GM21786 (cell line): ENCODE results near the gene KPNA5.
"Not testable (repeated sequence)": the region's sequence is repeated elsewhere in the genome, so short reads cannot be mapped to it uniquely, and the experiment has no call there.

ENCODE experiments used
- ATAC-seq: cut with Tn5 transposase; IDR thresholded peaks from one replicate; pipeline ENCODE4 v1.9.1; 2021; ENCODE audit not compliant: unreplicated experiment

The KPNA5 gene

DNA sequence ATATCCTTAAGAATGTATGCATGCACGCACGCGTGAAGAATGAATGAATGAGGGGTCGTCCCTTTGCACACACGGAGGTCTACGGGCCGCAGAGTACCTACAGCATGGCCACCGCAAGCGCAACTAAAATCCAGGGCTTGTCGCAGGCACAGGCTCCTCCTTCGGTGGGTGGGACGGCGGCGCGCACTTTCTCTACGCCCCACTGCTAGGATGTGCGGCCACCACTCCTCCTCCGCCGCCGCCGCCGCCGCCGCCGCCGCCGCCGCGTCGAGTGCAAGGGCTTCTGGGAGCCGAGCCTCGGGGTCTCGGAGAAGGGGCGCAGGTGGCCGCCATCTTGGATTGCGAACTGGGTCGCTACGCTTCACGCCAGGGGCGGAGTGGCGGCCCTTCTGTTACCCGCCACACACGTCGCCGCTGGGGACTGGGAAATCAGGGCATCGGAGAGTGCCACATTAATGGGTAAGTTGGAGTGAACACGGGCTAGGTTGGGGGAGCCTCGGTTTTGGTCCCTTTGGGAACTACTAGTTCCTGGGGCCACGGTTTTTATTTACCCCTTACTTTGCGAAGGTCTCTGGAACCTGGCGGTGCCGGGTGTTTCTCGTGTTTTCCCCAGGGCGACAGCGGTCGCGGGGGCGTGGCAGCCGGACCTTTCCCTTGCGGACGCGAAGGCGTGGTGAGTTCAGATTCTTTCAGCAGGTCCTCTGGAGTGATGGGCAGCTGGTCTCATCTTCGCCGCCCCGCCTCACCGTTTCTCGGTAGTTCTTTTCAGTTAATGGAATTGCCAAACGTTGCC lies at the start of gene KPNA5:
Gene KPNA5, plus strand, starts transcription at position 332 of the 793 bp plus-strand sequence. Its CDS starts 124 bp downstream, at position 456.
- peak; percentile 95 for ATAC-seq

DNA sequence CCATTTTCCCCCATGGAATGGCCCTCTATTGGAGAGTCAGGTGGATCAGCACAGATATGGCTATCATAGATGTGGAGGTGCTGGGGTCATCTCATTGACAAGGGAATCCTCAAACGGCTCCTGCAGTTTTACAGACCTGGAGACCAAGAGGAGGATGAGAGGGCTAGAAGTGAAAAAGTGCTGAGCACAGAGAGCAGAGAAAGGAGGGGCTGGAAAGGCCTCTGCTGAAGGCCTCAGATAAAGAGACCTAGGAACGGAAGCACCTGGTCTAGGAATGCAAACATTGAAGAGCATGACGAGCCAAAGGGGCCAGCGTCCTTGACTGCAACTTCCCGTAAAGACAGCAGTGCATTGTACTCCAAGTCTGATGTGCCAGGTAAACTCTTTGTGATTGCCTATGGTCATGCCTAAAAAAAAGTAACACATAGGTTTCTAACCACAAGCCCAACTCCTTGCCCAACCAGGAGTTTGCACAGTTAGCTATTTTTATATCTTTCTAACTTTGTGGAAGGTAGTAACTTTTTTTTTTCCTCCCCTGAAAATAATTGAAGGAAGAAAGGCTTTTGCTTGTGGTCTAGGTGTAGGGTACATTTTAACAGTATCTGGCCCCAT lies 49.5 kb upstream of the KPNA5 start:
- no peak for ATAC-seq

DNA sequence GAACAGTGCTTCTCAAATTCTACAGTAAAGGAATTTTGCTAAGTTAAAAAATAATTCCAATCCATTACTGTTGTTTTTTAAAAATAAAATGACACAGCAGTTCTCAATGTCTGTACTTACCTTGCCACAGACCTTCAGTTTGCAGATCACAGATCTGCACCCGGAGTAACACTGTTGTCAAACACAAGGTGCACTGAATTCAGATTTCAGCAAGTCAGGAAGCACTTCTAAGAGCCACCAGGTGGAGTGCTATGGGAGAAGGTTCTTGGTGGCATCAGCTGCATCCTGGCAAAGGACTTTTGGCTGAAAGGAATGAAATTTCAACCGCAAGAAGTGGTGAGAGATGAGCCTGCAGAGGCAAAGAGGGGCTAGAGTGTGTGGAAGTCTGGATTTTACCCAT lies 47.3 kb upstream of the KPNA5 start:
- no peak for ATAC-seq

DNA sequence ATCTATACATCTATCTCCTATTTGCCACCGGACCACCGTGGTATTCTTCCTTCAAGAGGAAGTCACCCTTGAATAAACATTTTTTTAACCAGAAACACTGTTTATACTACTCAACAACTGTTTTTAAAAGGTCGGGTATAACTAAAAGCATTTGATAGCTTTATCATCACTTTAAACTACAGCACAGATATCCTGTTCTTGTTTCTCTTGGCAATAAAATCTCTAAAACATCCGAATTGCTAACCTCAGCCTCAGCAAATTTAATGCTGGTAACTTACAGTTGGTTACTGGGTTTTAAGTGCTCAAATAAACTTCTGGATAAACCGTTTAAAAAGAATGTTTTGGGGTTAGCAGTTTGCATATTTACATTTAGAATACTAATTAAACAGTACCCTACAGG lies 32.9 kb upstream of the KPNA5 start:
- no peak for ATAC-seq

DNA sequence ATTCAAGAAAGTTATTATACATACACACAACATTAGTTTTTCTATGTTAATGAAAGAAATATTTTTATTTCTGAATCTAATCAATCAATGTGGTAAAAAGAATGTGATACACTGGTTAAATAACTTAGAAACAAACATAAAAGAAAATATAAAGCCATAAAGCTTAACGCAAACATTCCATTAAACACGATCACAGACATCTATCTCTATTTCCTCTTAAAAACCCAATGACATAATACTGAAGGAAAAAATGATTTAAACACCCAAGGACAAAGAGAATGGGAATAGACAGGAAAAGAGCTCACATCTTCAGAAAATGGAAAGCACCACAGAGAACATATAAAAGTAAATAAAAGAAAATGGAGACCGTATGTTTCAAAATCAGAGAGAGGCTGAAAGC lies 31.9 kb upstream of the KPNA5 start:
- no peak for ATAC-seq

DNA sequence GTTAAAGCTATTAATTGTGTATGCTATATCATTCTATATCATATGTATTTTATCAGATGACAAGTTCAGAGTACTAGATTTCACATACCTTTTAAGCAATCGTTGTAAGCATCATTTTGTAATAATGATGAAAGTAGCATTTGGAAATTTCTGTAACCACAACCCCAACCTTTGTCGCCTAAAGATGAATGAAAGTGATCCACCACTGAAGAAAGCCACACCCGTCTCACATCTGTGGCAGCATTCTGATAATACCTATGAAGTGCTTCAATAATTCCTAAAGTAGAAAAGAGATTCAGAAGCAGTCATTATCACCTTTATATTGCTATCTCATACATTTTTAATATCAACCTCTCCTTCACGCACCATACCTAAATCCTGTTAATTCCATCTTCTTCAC lies 29.1 kb upstream of the KPNA5 start:
- ATAC-seq = no peak

DNA sequence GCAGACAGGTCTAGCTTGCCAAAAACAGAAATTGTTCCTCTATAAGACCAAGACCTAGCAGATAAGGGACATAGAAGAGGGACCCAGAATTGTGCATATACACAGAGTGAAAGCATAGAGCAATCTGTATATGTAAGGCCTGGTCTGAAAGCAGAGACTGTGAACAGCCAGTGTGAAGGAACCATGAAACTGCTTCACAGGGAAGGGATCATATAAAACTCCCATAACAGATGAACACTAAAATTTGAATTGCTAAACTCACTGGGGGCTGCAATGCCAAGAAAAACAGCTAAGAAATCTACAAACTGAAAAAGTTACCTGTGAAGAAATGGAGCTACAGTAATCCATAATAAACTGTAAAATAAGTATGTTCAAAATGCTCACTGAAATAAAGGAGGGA lies 19.4 kb upstream of the KPNA5 start:
- no peak for ATAC-seq

DNA sequence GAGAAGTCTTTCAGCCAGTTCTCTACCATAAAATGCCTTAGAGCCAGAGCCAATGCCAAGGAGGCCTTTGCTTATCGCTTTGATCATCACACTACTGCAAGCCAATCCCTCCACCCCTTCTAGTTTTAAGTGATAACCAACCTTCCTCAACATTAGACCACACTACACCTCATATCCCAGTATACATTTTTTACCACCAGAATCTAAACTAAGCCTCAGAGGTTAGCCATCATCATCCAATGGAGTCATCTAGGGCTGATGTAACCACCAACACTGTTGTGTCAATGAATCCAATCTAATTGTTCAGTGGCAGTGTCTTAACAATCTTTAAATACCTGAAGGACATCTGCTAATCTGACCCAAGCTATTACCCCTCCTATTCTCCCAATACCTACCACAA lies 18.8 kb upstream of the KPNA5 start:
- ATAC-seq = no peak

DNA sequence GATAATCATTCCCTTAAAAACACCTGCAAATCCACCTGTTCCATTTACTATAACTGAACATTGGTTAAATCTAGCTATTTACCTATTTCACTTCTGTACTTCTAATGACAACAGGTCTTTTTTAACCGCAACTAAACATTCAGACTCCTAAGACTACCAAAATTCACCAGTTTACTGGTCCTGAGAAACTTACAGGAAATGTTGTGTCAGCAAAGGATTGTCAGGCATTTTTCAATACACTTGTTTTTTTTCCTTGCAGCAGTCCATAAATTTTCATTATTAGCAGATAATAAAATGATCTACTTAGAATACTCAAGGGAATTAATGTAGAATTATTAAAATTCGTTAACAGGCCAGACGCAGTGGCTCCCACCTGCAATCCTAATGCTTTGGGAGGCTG lies 17.7 kb upstream of the KPNA5 start:
- no peak for ATAC-seq

DNA sequence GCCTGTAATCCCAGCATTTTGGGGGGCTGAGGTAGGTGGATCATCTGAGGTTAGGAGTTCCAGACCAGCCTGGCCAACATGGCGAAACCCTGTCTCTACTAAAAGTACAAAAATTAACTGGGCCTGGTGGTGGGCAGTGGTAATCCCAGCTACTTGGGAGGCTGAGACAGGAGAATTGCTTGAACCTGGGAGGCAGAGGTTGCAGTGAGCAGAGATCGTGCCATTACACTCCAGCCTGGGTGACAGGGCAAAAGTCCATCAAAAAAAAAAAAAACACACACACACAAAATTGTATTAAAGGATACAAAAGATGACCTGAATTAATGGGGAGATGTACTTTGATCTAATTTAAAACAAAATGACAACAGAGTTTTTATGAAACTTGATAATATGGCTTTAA lies 16.8 kb upstream of the KPNA5 start:
- ATAC-seq = not testable (repeated sequence)

DNA sequence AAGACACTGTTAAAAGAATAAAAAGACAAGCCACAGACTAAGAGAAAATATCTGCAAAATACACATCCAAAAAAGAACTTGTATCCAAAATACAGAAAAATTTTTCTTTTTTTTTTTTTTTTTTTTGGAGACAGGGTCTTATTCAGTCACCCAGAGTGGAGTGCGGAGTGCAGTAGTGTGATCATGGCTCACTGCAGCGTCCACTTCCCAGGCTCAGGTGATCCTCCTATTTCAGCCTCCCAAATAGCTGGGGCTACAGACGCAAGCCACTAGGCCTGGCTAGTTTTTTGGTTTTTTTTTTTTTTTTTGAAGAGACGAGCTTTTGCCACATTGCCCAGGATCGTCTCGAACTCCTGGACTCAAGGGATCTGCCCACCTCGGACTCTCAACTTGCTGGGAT lies 15.5 kb upstream of the KPNA5 start:
- ATAC-seq = no peak

DNA sequence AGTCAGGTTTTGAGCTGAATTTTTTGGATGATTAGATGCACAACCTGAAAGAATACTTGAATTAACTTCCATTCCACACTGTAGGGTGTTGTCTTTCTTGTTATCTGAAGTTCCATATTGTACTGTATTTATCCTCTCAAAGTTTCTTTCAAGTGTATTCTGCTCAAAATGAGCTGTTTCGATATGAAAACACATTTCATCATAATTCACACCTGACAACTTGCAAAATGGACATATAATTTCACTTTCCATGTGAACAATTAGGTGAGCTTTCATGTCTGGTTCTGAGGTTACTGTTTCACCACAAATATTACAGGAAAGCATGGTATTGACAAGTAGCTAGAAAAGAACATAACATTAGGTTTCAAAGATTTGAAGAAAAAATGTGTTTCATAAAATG lies 14.1 kb upstream of the KPNA5 start:
- ATAC-seq = peak; percentile 46

DNA sequence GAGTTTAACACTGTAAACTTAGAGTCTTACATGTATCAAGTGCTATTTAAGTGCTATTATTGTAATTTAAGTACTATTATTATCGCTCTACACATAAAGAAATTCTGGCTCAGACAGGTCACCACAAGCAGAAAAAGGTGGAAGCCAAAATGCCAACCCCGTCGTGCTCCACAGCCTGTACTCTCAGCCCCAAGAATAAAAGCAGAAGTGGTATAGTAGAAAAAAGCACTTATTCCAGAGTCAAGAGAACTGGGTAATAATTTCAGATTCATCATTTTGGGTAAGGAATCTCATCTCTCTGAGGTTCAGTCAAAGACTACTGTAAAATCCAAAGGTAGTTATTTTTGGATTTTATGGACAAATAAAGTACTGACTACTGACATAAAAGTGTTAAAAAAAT lies 13.4 kb upstream of the KPNA5 start:
- ATAC-seq = peak; percentile 34

DNA sequence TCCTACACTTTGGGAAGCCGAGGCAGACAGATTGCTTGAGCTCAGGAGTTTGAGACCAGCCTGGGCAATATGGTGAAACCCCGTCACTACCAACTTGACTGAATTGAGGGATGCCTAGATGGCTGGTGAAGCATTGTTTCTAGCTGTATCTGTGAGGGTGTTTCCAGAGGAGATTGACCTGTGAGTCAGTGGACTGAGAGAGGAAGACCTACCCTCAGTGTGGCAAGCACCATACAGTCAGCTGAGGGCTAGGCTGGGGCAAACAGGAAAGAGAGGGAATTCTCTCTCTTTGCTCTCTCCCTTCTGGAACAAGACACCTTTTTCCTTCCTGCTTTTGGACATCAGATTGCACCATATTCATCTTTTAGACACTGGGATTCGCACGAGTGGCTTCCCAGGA lies 8.7 kb upstream of the KPNA5 start:
- ATAC-seq = no peak

DNA sequence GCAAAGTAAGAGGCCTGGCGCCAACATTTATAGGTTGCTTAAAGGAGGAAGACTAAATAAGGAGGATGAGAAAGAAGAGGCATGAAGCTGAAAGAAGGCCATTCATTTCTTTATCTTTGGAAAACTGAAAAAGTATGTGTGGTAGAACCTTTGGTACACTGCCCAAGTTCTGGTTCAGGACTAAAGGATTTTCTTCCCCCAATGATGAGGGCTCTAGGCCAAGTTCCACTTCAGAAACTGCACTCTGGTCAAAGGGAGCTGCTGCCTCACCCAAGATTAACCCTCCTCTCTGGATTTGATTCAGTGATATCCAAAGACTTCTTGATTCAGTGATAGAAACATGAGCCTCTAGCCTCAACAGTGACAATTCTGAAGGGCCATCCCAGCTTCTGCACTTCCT lies 5.0 kb upstream of the KPNA5 start:
- ATAC-seq = no peak

DNA sequence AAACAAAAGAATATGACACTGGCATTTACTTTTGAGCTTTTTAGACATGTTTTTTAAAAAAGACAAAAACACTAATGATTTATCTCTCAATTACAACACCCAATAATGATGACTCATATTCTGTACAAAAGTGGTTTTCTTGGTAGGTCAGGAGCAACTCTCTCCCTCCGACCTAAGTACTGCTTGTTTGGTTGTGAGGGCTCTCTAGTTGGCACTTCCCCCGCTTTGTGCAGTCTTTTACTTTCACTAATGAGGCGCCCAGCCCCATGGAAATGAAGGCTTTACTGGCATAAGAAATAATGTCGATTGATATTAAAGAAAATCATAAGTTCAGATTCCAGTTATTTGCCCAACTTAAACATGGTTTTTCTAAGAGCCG lies 1.3 kb downstream of the KPNA5 start:
- ATAC-seq = no peak

DNA sequence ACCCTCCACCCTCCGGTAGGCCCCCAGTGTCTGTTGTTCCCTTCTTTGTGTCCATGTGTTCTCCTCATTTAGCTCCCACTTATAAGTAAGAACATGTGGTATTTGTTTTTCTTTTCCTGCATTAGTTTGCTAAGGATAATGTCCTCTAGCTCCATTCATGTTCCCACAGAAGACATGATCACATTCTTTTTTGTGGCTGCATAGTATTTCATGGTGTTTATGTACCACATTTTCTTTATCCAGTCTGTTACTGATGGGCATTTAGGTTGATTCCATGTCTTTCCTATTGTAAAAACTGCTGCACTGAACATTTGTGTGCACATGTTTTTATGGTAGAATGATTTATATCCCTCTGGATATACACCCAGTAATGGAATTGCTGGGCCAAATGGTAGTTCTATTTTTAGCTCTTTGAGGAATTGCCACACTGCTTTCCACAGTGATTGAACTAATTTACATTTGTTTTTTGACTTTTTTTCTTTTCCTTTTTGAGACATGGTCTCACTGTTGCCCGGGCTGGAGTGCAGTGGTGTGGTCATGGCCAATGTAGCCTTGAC lies 4.5 kb downstream of the KPNA5 start:
- no peak for ATAC-seq

DNA sequence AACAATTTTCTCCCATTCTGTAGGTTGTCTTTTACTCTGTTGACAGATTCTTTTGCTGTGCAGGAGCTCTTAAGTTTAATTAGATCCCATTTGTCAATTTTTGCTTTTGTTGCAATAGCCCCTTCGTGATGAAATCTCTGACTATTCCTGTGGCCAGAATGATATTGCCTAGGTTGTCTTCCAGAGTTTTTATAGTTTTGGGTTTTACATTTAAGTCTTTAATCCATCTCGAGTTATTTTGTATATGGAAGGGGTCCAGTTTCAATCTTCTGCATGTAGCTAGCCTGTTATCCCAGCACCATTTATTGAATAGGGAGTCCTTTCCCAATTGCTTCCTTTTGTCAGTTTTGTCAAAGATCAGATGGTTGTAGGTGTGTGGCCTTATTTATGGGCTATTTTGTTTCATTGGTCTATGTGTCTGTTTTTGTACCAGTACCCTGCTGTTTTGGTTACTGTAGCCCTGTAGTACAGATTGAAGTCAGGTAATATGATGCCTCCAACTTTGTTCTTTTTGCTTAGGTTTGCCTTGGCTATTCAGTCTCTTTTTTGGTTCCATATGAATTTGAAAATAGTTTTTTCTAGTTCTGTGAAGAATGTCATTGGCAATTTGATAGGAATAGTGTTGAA lies 5.6 kb downstream of the KPNA5 start:
- ATAC-seq = not testable (repeated sequence)

DNA sequence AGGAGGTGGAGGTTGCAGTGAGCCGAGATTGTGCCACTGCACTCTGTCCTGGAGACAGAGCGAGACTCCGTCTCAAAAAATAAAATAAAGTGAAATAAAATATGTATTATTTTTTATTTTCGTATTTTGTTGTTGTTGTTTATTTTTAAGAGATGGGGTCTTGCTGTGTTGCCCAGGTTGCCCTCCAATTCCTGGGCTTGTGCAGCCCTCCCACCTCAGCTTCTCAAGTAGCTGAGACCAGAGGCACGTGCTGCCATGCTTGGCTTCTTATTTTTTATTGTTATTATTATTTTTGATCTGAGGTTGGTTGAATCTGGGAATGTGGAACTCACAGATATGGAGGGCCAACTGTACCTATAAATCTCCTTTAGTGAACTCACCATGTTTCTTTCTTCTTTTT lies 10.1 kb downstream of the KPNA5 start:
- ATAC-seq = no peak

DNA sequence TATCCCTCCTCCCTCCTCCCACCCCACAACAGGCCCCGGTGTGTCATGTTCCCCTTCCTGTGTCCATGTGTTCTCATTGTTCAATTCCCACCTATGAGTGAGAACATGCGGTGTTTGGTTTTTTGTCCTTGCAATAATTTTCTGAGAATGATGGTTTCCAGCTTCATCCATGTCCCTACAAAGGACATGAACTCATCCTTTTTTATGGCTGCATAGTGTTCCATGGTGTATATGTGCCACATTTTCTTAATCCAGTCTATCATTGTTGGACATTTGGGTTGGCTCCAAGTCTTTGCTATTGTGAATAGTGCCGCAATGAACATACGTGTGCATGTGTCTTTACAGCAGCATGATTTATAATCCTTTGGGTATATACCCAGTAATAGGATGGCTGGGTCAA lies 11.9 kb downstream of the KPNA5 start:
- ATAC-seq = not testable (repeated sequence)

DNA sequence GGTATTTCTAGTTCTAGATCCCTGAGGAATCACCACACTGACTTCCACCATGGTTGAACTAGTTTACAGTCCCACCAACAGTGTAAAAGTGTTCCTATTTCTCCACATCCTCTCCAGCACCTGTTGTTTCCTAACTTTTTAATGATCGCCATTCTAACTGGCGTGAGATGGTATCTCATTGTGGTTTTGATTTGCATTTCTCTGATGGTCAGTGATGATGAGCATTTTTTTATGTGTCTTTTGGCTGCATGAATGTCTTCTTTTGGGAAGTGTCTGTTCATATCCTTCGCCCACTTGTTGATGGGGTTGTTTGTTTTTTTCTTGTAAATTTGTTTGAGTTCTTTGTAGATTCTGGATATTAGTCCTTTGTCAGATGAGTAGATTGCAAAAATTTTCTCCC lies 12.3 kb downstream of the KPNA5 start:
- ATAC-seq = not testable (repeated sequence)

DNA sequence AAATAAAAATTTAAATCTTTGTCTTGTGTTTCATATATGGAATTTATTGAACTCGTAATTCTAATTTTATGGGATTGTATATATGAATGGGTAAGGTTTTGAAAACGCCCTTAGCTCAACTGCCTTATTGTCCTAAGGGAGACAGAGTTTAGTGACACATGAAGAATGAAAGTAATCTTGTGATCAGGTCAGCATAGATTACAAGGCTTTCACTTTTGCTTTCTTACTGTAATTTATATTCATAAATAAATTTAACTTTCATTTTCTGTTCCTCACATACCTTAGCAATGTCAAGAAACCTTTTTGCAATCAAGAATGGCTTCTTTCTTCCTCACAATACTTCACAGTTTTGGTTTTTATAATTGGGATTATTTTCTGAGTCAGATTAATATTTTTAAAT lies 14.4 kb downstream of the KPNA5 start:
- peak; percentile 98 for ATAC-seq
